Endodermal cell (in vitro differentiated cells): Measurements from ENCODE around the gene TMCC2. TPM values are rescaled to one million over a fixed set of nuclear protein-coding genes. Genes with fewer than 3 reads are reported as not detected.

Experiments
- DNase-seq: peaks from one replicate; pipeline ENCODE4 v3.0.0-alpha.2; 2017
- H3K27ac ChIP-seq: 2 replicates; pipeline ENCODE4 v1.5.1; 2013; ENCODE audit warnings: mild to moderate bottlenecking, low read depth, low read length, moderate library complexity
- H3K27me3 ChIP-seq: 2 replicates; pipeline ENCODE4 v1.6.1; 2013; ENCODE audit warnings: mild to moderate bottlenecking, low read length, moderate library complexity; ENCODE audit not compliant: insufficient read depth, control insufficient read depth, poor library complexity, severe bottlenecking
- H3K36me3 ChIP-seq: 2 replicates; pipeline ENCODE4 v1.7.0; 2013; ENCODE audit warnings: mild to moderate bottlenecking, low read length, moderate library complexity; ENCODE audit not compliant: control insufficient read depth, insufficient read depth
- H3K4me1 ChIP-seq: one replicate; pipeline ENCODE4 v1.7.0; 2013; ENCODE audit warnings: low read length; ENCODE audit not compliant: control insufficient read depth, insufficient read depth
- H3K4me3 ChIP-seq: 2 replicates; pipeline ENCODE4 v1.5.1; 2013; ENCODE audit warnings: mild to moderate bottlenecking, low read length, moderate library complexity
- H3K9ac ChIP-seq: 2 replicates; pipeline ENCODE4 v1.6.1; 2013; ENCODE audit warnings: mild to moderate bottlenecking, low read length, moderate library complexity; ENCODE audit not compliant: poor library complexity, severe bottlenecking; ENCODE audit errors: extremely low read depth
- H3K9me3 ChIP-seq: 2 replicates; pipeline ENCODE4 v1.6.1; 2013; ENCODE audit warnings: mild to moderate bottlenecking, low read length, moderate library complexity; ENCODE audit not compliant: control insufficient read depth
- H3K27ac Mint-ChIP-seq: 2 replicates; pipeline ENCODE4 v1.8.0; 2020; ENCODE audit warnings: mixed read lengths
- H3K27me3 Mint-ChIP-seq: 2 replicates; pipeline ENCODE4 v1.8.0; 2021; ENCODE audit warnings: mild to moderate bottlenecking, mixed read lengths; ENCODE audit not compliant: insufficient read depth
- H3K36me3 Mint-ChIP-seq: 2 replicates; pipeline ENCODE4 v1.8.0; 2020; ENCODE audit warnings: low read depth, mixed read lengths
- H3K4me1 Mint-ChIP-seq: 2 replicates; pipeline ENCODE4 v1.8.0; 2020; ENCODE audit warnings: mixed read lengths
- H3K4me3 Mint-ChIP-seq: 2 replicates; pipeline ENCODE4 v1.8.0; 2020; ENCODE audit warnings: mild to moderate bottlenecking, moderate library complexity, mixed read lengths
- H3K9me3 Mint-ChIP-seq: 2 replicates; pipeline ENCODE4 v1.8.0; 2020; ENCODE audit warnings: mild to moderate bottlenecking, mixed read lengths
- WGBS, 2 experiments: methylation state at CpG; one replicate each; pipeline versions ENCODE4 v1.1.5 to v1.1.7; 2013; ENCODE audit warnings: missing lambda C conversion rate in 2 of 2, mixed read lengths in 1 of 2; ENCODE audit not compliant: insufficient coverage in 1 of 2, insufficient read length in 1 of 2; 5-methylcytosine and 5-hydroxymethylcytosine counted together
- total RNA-seq, 2 donors: library from RNA; stranded (reverse); fragmentation: NEBNext Ultra II Directional in 1 of 2; extraction: Animal tissue kit (Norgen Biotek cat#: 25700) in 1 of 2; gene quantifications; 2 replicates in 1 of 2; 3 replicates in 1 of 2; pipeline ENCODE4 v1.2.1, GENCODE V29; 2021
- TF ChIP-seq, protein P1 (sequence below): fragments of 200-600 bp; sonication (generic); conservative IDR thresholded peaks from 2 replicates; pipeline ENCODE4 v1.5.0; 2021; ENCODE audit warnings: antibody characterized with exemption, mild to moderate bottlenecking

TMCC2 gene
- total RNA-seq, 2 donors from 2014 or later = 5.2 to 5.8 TPM

DNA sequence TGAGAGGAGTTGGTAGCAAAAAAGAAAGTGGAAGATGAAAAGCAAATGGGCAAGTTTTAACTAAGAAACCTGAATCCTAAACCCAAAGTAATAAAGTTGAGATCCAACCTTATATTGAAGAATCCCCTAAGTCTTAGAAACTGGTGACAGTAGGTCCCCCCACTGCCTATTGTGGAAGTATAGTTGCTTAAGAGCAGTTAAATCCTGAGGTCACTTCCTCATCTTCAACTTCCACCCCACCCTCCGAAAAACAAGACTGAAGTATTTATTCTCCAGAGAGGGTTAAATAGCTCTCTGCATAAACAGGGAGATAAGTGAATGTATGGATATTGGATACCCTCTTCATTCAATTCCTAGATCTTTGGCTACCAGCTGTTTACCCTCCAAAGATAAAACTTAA lies 13.0 kb upstream of the TMCC2 start:
- peaks cover 11% of the 10 kb centered on the region for H3K4me1 Mint-ChIP-seq
- no CpG with 5 or more reads among the region's 1 CpG for whole genome bisulfite sequencing, 2 experiments
- H3K27ac ChIP-seq = no peak overlapping the region
- H3K4me3 Mint-ChIP-seq = no peak overlapping the region
- TF ChIP-seq, protein P1, sequence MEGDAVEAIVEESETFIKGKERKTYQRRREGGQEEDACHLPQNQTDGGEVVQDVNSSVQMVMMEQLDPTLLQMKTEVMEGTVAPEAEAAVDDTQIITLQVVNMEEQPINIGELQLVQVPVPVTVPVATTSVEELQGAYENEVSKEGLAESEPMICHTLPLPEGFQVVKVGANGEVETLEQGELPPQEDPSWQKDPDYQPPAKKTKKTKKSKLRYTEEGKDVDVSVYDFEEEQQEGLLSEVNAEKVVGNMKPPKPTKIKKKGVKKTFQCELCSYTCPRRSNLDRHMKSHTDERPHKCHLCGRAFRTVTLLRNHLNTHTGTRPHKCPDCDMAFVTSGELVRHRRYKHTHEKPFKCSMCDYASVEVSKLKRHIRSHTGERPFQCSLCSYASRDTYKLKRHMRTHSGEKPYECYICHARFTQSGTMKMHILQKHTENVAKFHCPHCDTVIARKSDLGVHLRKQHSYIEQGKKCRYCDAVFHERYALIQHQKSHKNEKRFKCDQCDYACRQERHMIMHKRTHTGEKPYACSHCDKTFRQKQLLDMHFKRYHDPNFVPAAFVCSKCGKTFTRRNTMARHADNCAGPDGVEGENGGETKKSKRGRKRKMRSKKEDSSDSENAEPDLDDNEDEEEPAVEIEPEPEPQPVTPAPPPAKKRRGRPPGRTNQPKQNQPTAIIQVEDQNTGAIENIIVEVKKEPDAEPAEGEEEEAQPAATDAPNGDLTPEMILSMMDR = no peak
- H3K9me3 ChIP-seq = no peaks in the 10 kb centered on the region
- no peaks in the 10 kb centered on the region for H3K27me3 ChIP-seq
- no peaks in the 10 kb centered on the region for H3K4me1 ChIP-seq
- no peak overlapping the region for H3K4me3 ChIP-seq
- H3K36me3 ChIP-seq = no peaks in the 10 kb centered on the region
- DNase-seq = no peak
- H3K9ac ChIP-seq = no peak overlapping the region
- H3K9me3 Mint-ChIP-seq = no peaks in the 10 kb centered on the region
- H3K36me3 Mint-ChIP-seq = no peaks in the 10 kb centered on the region
- no peaks in the 10 kb centered on the region for H3K27me3 Mint-ChIP-seq
- H3K27ac Mint-ChIP-seq = no peak overlapping the region

DNA sequence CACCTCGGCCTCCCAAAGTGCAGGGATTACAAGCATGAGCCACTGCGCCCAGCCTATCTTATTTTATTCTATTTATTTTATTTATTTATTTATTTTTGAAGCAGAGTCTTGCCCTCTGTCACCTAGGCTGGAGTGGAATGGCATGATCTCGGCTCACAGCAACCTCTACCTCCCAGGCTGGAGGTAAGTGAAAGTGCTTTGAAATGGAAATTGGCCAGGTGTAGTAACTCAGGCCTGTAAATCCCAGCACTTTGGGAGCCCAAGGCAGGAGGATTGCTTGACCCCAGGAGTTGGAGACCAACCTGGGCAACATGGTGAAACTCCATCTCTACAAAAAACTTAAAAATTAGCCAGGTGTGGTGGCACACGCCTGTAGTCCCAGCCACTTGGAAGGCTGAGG lies 11.2 kb upstream of the TMCC2 start:
- Histone ChIP-seq H3K4me1 (no peaks in the 10 kb centered on the region), H3K4me3 (no peak overlapping the region), H3K9ac (no peak overlapping the region), H3K9me3 (no peaks in the 10 kb centered on the region), H3K27me3 (no peaks in the 10 kb centered on the region), H3K27ac (no peak overlapping the region), H3K36me3 (no peaks in the 10 kb centered on the region)
- H3K4me3 Mint-ChIP-seq = no peak overlapping the region
- peaks cover 2% of the 10 kb centered on the region for H3K4me1 Mint-ChIP-seq
- no peaks in the 10 kb centered on the region for H3K27me3 Mint-ChIP-seq
- H3K9me3 Mint-ChIP-seq = no peaks in the 10 kb centered on the region
- TF ChIP-seq, protein P1 = no peak
- H3K27ac Mint-ChIP-seq = no peak overlapping the region
- no peaks in the 10 kb centered on the region for H3K36me3 Mint-ChIP-seq
- DNase-seq = no peak
- WGBS, 2 experiments = 67 to 95% methylated on average over 1 to 3 of the region's 4 CpGs

DNA sequence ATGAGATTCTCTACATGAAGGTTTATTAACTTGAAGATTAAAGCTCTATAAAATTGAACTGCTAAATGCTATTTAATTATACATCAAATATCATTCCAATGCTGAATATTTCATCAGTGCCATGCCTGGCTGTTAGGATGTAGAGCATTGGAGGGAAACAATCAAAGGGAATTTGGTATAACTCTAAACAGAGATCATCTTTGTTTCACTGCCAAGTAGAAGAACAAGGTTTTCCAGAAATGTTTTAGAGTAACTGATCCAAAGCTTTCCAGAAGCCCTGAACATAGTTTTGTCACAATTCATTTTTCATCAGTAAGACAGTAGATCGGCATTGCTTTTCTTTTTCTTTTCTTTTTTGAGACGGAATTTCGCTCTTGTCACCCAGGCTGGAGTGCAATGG lies 10.3 kb upstream of the TMCC2 start:
- no peaks in the 10 kb centered on the region for H3K9me3 Mint-ChIP-seq
- Histone ChIP-seq H3K27me3 (no peaks in the 10 kb centered on the region), H3K27ac (no peak overlapping the region), H3K4me1 (no peaks in the 10 kb centered on the region), H3K36me3 (no peaks in the 10 kb centered on the region), H3K9ac (no peak overlapping the region), H3K4me3 (no peak overlapping the region), H3K9me3 (no peaks in the 10 kb centered on the region)
- no peaks in the 10 kb centered on the region for H3K4me1 Mint-ChIP-seq
- no peaks in the 10 kb centered on the region for H3K27me3 Mint-ChIP-seq
- no peak overlapping the region for H3K4me3 Mint-ChIP-seq
- no peak for DNase-seq
- H3K36me3 Mint-ChIP-seq = no peaks in the 10 kb centered on the region
- 61 to 77% methylated on average over 3 of the region's 3 CpGs for WGBS, 2 experiments
- TF ChIP-seq, protein P1 = no peak
- H3K27ac Mint-ChIP-seq = no peak overlapping the region
